OCI-LY1 (cell line): ENCODE measurements around the gene MAFG.

Experiments used
- H2AFZ ChIP-seq: fragments of 200-600 bp; sonication (generic), shearing (Covaris generic); 2 replicates; pipeline ENCODE4 v1.6.0; 2014; ENCODE audit warnings: antibody characterized with exemption, mild to moderate bottlenecking, low read length
- H3F3A ChIP-seq: fragments of 200-600 bp; sonication (generic), shearing (Covaris generic); 2 replicates; pipeline ENCODE4 v1.6.0; 2014; ENCODE audit warnings: mild to moderate bottlenecking, antibody characterized with exemption, low read length, moderate library complexity; ENCODE audit not compliant: insufficient read depth
- H3K27ac ChIP-seq: fragments of 200-600 bp; sonication (generic); 2 replicates; pipeline ENCODE4 v1.5.1; 2014; ENCODE audit warnings: low read length, mixed run types, mild to moderate bottlenecking, low read depth; ENCODE audit not compliant: poor library complexity, severe bottlenecking
- H3K27me3 ChIP-seq: fragments of 200-600 bp; sonication (generic); 2 replicates; pipeline ENCODE4 v1.6.0; 2014; ENCODE audit warnings: antibody characterized with exemption, mild to moderate bottlenecking, low read length, moderate library complexity; ENCODE audit not compliant: insufficient read depth
- H3K36me3 ChIP-seq: fragments of 200-600 bp; sonication (generic); 2 replicates; pipeline ENCODE4 v1.6.1; 2014; ENCODE audit warnings: mild to moderate bottlenecking, antibody characterized with exemption, low read length, moderate library complexity, mixed read lengths; ENCODE audit not compliant: insufficient read depth
- H3K4me1 ChIP-seq: fragments of 200-600 bp; sonication (generic); 2 replicates; pipeline ENCODE4 v1.5.1; 2014; ENCODE audit warnings: mild to moderate bottlenecking, low read length, moderate library complexity; ENCODE audit not compliant: insufficient read depth, severe bottlenecking
- H3K4me2 ChIP-seq: fragments of 200-600 bp; sonication (generic), shearing (Covaris generic); 2 replicates; pipeline ENCODE4 v1.6.1; 2014; ENCODE audit warnings: low read length
- H3K4me3 ChIP-seq: fragments of 200-600 bp; sonication (generic); 2 replicates; pipeline ENCODE4 v1.5.1; 2014; ENCODE audit warnings: low read length, low read depth, mild to moderate bottlenecking, mixed read lengths; ENCODE audit not compliant: poor library complexity, severe bottlenecking
- H3K79me2 ChIP-seq: fragments of 200-600 bp; shearing (Covaris generic); 2 replicates; pipeline ENCODE4 v1.6.1; 2016; ENCODE audit warnings: mixed run types, low read length, mixed read lengths; ENCODE audit not compliant: insufficient read depth
- H3K9ac ChIP-seq: fragments of 200-600 bp; sonication (generic), shearing (Covaris generic); 2 replicates; pipeline ENCODE4 v1.6.1; 2014; ENCODE audit warnings: mild to moderate bottlenecking, low read length, mixed read lengths
- H3K9me2 ChIP-seq: fragments of 200-600 bp; sonication (generic), shearing (Covaris generic); 2 replicates; pipeline ENCODE4 v1.6.1; 2014; ENCODE audit warnings: low read depth, mild to moderate bottlenecking, low read length, mixed read lengths
- H3K9me3 ChIP-seq: fragments of 200-600 bp; shearing (Covaris generic); 2 replicates; pipeline ENCODE4 v1.6.1; 2014; ENCODE audit warnings: low read length, mixed read lengths
- H4K20me1 ChIP-seq: fragments of 200-600 bp; sonication (generic), shearing (Covaris generic); 2 replicates; pipeline ENCODE4 v1.6.0; 2016; ENCODE audit warnings: mild to moderate bottlenecking, low read length; ENCODE audit not compliant: insufficient read depth
- EZH2 ChIP-seq: fragments of 200-600 bp; sonication (generic), shearing (Covaris generic); IDR thresholded peaks from 2 replicates; pipeline ENCODE4 v1.8.0; 2017; ENCODE audit warnings: borderline replicate concordance, mixed run types, mild to moderate bottlenecking, antibody characterized with exemption, low read length, moderate library complexity, mixed read lengths
- TF ChIP-seq, protein P1 (sequence below): fragments of 200-600 bp; sonication (generic), shearing (Covaris generic); IDR thresholded peaks from 2 replicates; pipeline ENCODE4 v1.5.1; 2017; ENCODE audit warnings: mild to moderate bottlenecking, antibody characterized with exemption, low read length, moderate library complexity, mixed read lengths

Gene MAFG

DNA sequence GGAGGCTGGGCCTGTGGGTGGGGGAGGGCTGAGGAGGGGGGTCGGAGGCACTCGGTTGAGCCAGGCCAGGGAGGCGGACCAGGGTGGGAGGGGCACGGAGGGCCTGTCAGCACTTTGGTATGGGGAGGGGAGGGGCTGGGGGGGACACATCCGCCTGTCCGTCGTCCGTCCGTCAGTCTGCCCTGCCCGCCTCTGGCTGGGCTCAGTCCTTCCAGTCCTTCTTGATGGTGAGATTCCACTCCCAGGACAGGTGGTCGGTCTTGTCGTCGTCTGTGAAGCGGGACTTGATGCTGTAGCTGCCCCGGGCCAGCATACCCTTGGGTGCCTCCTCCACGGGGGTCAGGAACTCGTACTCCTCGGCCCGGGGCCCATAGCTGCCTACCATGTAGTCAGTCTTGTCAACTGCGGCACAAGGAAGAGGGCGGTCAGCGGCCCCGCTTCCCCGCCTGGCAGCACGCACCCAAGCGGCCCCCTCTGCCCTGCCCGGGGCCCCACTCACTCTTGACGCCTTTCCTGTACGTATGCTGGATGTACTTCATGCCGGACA lies 58.8 kb downstream of the MAFG start:
- Histone ChIP-seq H4K20me1 (no peaks in the 10 kb centered on the region), H3F3A (no peaks in the 10 kb centered on the region), H3K27me3 (no peaks in the 10 kb centered on the region), H3K4me3 (peak overlapping the region; percentile 98), H3K36me3 (peaks cover 51% of the 10 kb centered on the region), H3K9me2 (no peaks in the 10 kb centered on the region), H3K27ac (peak overlapping the region; percentile 81), H3K9ac (peak overlapping the region; percentile 7; the same call in 1 of the 2 replicates), H3K79me2 (peaks cover 5% of the 10 kb centered on the region; the same call in 1 of the 2 replicates), H3K4me2 (peak overlapping the region; percentile 86), H2AFZ (no peak overlapping the region), H3K4me1 (peaks cover 72% of the 10 kb centered on the region), H3K9me3 (no peaks in the 10 kb centered on the region)
- TF ChIP-seq, protein P1, sequence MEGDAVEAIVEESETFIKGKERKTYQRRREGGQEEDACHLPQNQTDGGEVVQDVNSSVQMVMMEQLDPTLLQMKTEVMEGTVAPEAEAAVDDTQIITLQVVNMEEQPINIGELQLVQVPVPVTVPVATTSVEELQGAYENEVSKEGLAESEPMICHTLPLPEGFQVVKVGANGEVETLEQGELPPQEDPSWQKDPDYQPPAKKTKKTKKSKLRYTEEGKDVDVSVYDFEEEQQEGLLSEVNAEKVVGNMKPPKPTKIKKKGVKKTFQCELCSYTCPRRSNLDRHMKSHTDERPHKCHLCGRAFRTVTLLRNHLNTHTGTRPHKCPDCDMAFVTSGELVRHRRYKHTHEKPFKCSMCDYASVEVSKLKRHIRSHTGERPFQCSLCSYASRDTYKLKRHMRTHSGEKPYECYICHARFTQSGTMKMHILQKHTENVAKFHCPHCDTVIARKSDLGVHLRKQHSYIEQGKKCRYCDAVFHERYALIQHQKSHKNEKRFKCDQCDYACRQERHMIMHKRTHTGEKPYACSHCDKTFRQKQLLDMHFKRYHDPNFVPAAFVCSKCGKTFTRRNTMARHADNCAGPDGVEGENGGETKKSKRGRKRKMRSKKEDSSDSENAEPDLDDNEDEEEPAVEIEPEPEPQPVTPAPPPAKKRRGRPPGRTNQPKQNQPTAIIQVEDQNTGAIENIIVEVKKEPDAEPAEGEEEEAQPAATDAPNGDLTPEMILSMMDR = no peak
- no peak for TF ChIP-seq EZH2
